Measurements from ENCODE around the gene SYT12. TPM values are rescaled to one million over a fixed set of nuclear protein-coding genes. Genes with fewer than 3 reads are reported as not detected.

Gene SYT12
- total RNA-seq, 6 experiments from 2014 or later: 1.8 to 35.3 (median 14.2) TPM

DNA sequence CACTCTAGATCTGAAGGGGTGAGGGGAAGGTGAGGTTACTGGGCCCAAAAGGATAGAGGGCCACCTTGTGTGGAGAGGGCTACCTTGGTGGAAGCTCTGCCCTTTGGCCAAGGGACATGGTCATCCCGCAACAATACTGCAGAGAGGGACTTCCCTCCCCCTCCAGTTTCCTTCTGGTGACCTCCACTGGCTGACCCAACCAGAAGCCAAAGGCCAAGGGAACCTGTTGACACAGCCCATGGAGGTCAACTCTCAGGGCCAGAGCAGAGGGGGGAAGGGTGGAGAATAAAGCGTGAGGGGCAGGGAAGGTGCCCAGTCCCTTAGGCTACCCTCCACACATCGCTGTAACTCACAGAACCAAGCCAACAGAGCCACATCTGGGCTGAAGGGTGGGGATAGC is 18.7 kb downstream of the SYT12 start:
- DNase-seq (peak; percentile 60 to 86 (median 85)), ATAC-seq (peak; percentile 92 to 96 (median 94))
- Histone ChIP-seq H3K36me3 (no peaks in the 10 kb centered on the region), H3K4me3 (no peak overlapping the region), H3K9me3 (no peaks in the 10 kb centered on the region), H3K27ac (peak overlapping the region in 1 of 3 donors; percentile 36), H3K4me1 (peaks cover 0 to 19% (median 8%) of the 10 kb centered on the region in 4 donors), H3K27me3 (no peaks in the 10 kb centered on the region)
- TF ChIP-seq, protein P1, sequence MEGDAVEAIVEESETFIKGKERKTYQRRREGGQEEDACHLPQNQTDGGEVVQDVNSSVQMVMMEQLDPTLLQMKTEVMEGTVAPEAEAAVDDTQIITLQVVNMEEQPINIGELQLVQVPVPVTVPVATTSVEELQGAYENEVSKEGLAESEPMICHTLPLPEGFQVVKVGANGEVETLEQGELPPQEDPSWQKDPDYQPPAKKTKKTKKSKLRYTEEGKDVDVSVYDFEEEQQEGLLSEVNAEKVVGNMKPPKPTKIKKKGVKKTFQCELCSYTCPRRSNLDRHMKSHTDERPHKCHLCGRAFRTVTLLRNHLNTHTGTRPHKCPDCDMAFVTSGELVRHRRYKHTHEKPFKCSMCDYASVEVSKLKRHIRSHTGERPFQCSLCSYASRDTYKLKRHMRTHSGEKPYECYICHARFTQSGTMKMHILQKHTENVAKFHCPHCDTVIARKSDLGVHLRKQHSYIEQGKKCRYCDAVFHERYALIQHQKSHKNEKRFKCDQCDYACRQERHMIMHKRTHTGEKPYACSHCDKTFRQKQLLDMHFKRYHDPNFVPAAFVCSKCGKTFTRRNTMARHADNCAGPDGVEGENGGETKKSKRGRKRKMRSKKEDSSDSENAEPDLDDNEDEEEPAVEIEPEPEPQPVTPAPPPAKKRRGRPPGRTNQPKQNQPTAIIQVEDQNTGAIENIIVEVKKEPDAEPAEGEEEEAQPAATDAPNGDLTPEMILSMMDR (IDR thresholded peaks at IDR 0.05): peak in 1 of 4 donors; percentile 15
- TF ChIP-seq POLR2A (IDR thresholded peaks at IDR 0.05): no peak
- WGBS (ENCODE audit: insufficient coverage, low coverage, low lambda C conversion rate, missing lambda C conversion rate): 19% methylated on average over 3 of the region's 3 CpGs
- intact Hi-C loops (cut with DNase I): no loop called here

DNA sequence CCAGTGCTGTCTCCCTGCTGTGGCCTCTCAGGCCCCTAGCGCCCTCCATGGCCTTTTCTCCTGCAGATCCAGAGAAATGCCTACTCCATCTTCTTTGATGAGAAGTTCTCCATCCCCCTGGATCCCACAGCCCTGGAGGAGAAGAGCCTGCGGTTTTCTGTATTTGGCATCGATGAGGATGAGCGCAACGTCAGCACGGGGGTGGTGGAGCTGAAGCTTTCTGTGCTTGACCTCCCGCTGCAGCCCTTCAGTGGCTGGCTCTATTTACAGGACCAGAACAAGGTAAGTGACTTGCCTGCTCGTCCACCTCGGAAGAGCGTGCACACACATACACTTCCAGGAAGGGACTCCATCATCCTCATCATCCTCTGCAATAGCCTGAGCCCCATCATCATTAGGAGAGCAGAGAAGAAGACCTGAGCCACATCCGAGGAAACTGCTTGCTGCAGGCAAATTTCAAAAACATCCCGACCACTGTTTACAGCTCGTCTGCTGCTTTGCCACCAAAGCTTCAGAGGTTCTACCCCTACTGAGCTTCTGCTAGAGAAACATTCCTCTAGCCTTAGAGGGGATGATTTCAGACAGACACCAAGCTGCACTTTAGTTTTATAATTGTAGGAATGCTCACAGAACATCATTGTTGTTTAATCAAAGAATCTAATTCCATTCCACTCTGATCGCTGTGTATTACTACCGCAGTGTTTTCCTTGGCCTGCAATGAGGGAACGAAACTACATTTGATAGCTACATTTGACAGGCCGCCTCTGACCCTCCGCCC is 20.8 kb downstream of the SYT12 start:
- 82% methylated on average over 12 of the region's 18 CpGs for WGBS (ENCODE audit: insufficient coverage, low coverage, low lambda C conversion rate, missing lambda C conversion rate)
- Histone ChIP-seq H3K27ac (no peak overlapping the region), H3K4me1 (peaks cover 0 to 19% (median 8%) of the 10 kb centered on the region in 4 donors), H3K4me3 (no peak overlapping the region), H3K36me3 (no peaks in the 10 kb centered on the region), H3K27me3 (no peaks in the 10 kb centered on the region), H3K9me3 (no peaks in the 10 kb centered on the region)
- intact Hi-C loops (cut with DNase I): no loop called here
- ATAC-seq (no peak), DNase-seq (no peak)
- TF ChIP-seq, protein P1 (IDR thresholded peaks at IDR 0.05): no peak
- TF ChIP-seq POLR2A (IDR thresholded peaks at IDR 0.05): no peak

DNA sequence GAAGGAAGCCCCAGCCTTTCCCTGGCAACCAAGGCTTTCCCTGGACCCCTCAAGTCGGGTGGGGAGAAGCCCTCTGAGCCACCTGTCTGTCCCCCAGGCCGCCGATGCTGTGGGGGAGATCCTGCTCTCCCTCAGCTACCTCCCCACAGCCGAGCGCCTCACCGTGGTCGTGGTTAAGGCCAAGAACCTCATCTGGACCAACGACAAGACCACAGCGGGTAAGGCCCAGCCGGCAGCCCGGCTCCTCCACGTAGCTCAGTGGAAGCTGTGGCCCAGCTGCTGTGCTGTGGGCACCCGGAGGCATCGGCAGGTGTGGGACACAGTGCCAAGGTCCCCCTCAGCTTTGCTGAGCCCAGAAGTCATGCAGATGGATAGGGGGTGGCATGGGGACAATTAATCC is 21.6 kb downstream of the SYT12 start:
- Histone ChIP-seq H3K4me3 (no peak overlapping the region), H3K27me3 (no peaks in the 10 kb centered on the region), H3K9me3 (no peaks in the 10 kb centered on the region), H3K4me1 (peaks cover 0 to 19% (median 8%) of the 10 kb centered on the region in 4 donors), H3K36me3 (no peaks in the 10 kb centered on the region), H3K27ac (no peak overlapping the region)
- TF ChIP-seq, protein P1 (IDR thresholded peaks at IDR 0.05): no peak
- no peak for TF ChIP-seq POLR2A (IDR thresholded peaks at IDR 0.05)
- DNase-seq (peak in 1 of 3 donors; percentile 42), ATAC-seq (no peak)
- 27% methylated on average over 3 of the region's 14 CpGs for WGBS (ENCODE audit: insufficient coverage, low coverage, low lambda C conversion rate, missing lambda C conversion rate)
- intact Hi-C loops (cut with DNase I): no loop called here

DNA sequence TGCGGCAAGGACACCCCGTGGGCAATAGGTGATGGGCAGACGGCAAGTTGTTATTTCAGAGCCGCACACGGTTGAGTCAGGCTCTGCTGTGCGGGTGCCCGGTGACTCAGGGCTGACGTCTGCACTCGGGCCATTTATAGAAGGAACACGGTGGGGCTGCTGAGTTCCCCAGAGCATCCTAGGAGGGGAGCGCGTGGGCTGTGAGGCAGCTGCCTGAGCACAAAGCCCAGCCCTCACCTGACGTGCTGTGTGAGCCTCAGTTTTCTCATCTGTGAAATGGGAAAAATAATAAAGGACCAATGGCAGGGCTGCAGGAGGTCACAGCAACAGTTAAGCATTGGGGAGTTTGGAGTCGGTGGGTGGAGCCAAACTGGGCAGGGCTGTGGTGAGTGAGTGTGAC is 22.4 kb downstream of the SYT12 start:
- TF ChIP-seq, protein P1 (IDR thresholded peaks at IDR 0.05): no peak
- no peak for TF ChIP-seq POLR2A (IDR thresholded peaks at IDR 0.05)
- DNase-seq (no peak), ATAC-seq (no peak)
- Histone ChIP-seq H3K36me3 (no peaks in the 10 kb centered on the region), H3K4me1 (peaks cover 0 to 19% (median 8%) of the 10 kb centered on the region in 4 donors), H3K27ac (no peak overlapping the region), H3K4me3 (no peak overlapping the region), H3K27me3 (no peaks in the 10 kb centered on the region), H3K9me3 (no peaks in the 10 kb centered on the region)
- 80% methylated on average over 2 of the region's 14 CpGs for WGBS (ENCODE audit: insufficient coverage, low coverage, low lambda C conversion rate, missing lambda C conversion rate)
- intact Hi-C loops (cut with DNase I): no loop called here
